GM20000 (cell line): ENCODE data around the gene HPCAL1.

Source experiments
- DNase-seq: peaks from one replicate; pipeline ENCODE4 v3.0.0; 2012; ENCODE audit warnings: low spot score
- CTCF ChIP-seq: IDR thresholded peaks from 2 replicates; pipeline ENCODE4 v1.5.1; 2012; ENCODE audit warnings: mild to moderate bottlenecking, control low read depth; ENCODE audit errors: extremely low read depth, missing control alignments

The HPCAL1 gene

GRCh38 chr2:10326707-10327594 lies 24.2 kb downstream of the HPCAL1 start:
- TF ChIP-seq CTCF, result no peak

GRCh38 chr2:10327896-10328669 lies 25.4 kb downstream of the HPCAL1 start:
- no peak for DNase-seq
- no peak for TF ChIP-seq CTCF

More at GRCh38 chr2:10326707-10327594, 24.2 kb downstream of the HPCAL1 start:
- no peak for DNase-seq

GRCh38 chr2:10328670-10329579 lies 26.2 kb downstream of the HPCAL1 start:
- TF ChIP-seq CTCF, result no peak
- no peak for DNase-seq

GRCh38 chr2:10329580-10329879 lies 26.8 kb downstream of the HPCAL1 start:
- DNase-seq, result no peak
- no peak for TF ChIP-seq CTCF

- DNase-seq, result no peak
Measured at GRCh38 chr2:10329880-10330699, 27.4 kb downstream of the HPCAL1 start.

More at GRCh38 chr2:10329880-10330699, 27.4 kb downstream of the HPCAL1 start:
- TF ChIP-seq CTCF, result no peak
